HEK293 (cell line): ENCODE measurements around the gene PTH2.

Source experiments
- CTCF ChIP-seq: fragments of 450-650 bp; formaldehyde crosslinking; IDR thresholded peaks from 2 replicates; pipeline ENCODE4 v1.5.1; 2016; ENCODE audit warnings: missing biosample characterization, missing genetic modification characterization
- KLF7 ChIP-seq: fragments of 450-650 bp; formaldehyde crosslinking; IDR thresholded peaks from 2 replicates; pipeline ENCODE4 v1.5.1; 2016; ENCODE audit warnings: missing biosample characterization, missing genetic modification characterization, borderline replicate concordance
- OSR2 ChIP-seq: fragments of 450-650 bp; formaldehyde crosslinking; IDR thresholded peaks from 2 replicates; pipeline ENCODE4 v1.5.1; 2016; ENCODE audit warnings: missing biosample characterization, missing genetic modification characterization
- PATZ1 ChIP-seq: fragments of 450-650 bp; formaldehyde crosslinking; IDR thresholded peaks from 2 replicates; pipeline ENCODE4 v1.5.1; 2016; ENCODE audit warnings: missing biosample characterization, missing genetic modification characterization
- PRDM4 ChIP-seq: fragments of 450-650 bp; formaldehyde crosslinking; IDR thresholded peaks from 2 replicates; pipeline ENCODE4 v1.5.1; 2017; ENCODE audit warnings: missing biosample characterization, missing genetic modification characterization
- ZNF174 ChIP-seq: fragments of 450-650 bp; formaldehyde crosslinking; IDR thresholded peaks from 2 replicates; pipeline ENCODE4 v1.5.0; 2017; ENCODE audit warnings: missing biosample characterization, mild to moderate bottlenecking, missing genetic modification characterization
- ZNF324 ChIP-seq: fragments of 450-650 bp; formaldehyde crosslinking; IDR thresholded peaks from 2 replicates; pipeline ENCODE4 v1.5.1; 2016; ENCODE audit warnings: missing biosample characterization, missing genetic modification characterization
- ZNF501 ChIP-seq: fragments of 450-650 bp; formaldehyde crosslinking; IDR thresholded peaks from 2 replicates; pipeline ENCODE4 v1.5.1; 2016; ENCODE audit warnings: missing biosample characterization, missing genetic modification characterization
- TF ChIP-seq, protein P1 (sequence below): fragments of 450-650 bp; formaldehyde crosslinking; IDR thresholded peaks from 2 replicates; pipeline ENCODE4 v1.5.1; 2016; ENCODE audit warnings: missing biosample characterization, missing genetic modification characterization
- TF ChIP-seq, protein P2 (sequence below): fragments of 450-650 bp; formaldehyde crosslinking; IDR thresholded peaks from 2 replicates; pipeline ENCODE4 v1.5.1; 2016; ENCODE audit warnings: missing biosample characterization, missing genetic modification characterization

DNA sequence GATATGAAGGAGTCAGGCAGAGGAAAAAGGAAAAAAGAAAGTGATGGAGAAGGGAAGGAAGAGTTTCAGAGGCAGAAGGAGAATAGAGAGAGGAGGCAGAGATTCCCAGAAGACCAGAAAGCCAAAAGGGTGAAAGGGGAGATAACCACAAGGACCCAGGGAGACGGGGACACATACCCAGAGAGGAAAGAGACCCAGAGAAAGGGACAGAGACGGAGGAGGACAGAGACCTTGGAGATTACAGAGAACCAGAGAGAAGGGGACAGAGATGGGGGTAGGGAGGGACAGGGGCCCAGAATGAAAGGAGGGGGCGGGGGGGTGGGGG, 1.4 kb downstream of the PTH2 start:
- TF ChIP-seq CTCF (tag by site-specific recombination) (no peak), PATZ1 (tag by site-specific recombination) (no peak), ZNF501 (tag by site-specific recombination) (no peak), ZNF174 (no peak), PRDM4 (no peak), OSR2 (tag by site-specific recombination) (no peak), ZNF324 (no peak), KLF7 (tag by site-specific recombination) (no peak)
- TF ChIP-seq, protein P1, sequence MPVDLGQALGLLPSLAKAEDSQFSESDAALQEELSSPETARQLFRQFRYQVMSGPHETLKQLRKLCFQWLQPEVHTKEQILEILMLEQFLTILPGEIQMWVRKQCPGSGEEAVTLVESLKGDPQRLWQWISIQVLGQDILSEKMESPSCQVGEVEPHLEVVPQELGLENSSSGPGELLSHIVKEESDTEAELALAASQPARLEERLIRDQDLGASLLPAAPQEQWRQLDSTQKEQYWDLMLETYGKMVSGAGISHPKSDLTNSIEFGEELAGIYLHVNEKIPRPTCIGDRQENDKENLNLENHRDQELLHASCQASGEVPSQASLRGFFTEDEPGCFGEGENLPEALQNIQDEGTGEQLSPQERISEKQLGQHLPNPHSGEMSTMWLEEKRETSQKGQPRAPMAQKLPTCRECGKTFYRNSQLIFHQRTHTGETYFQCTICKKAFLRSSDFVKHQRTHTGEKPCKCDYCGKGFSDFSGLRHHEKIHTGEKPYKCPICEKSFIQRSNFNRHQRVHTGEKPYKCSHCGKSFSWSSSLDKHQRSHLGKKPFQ (tag by site-specific recombination) = no peak
- TF ChIP-seq, protein P2, sequence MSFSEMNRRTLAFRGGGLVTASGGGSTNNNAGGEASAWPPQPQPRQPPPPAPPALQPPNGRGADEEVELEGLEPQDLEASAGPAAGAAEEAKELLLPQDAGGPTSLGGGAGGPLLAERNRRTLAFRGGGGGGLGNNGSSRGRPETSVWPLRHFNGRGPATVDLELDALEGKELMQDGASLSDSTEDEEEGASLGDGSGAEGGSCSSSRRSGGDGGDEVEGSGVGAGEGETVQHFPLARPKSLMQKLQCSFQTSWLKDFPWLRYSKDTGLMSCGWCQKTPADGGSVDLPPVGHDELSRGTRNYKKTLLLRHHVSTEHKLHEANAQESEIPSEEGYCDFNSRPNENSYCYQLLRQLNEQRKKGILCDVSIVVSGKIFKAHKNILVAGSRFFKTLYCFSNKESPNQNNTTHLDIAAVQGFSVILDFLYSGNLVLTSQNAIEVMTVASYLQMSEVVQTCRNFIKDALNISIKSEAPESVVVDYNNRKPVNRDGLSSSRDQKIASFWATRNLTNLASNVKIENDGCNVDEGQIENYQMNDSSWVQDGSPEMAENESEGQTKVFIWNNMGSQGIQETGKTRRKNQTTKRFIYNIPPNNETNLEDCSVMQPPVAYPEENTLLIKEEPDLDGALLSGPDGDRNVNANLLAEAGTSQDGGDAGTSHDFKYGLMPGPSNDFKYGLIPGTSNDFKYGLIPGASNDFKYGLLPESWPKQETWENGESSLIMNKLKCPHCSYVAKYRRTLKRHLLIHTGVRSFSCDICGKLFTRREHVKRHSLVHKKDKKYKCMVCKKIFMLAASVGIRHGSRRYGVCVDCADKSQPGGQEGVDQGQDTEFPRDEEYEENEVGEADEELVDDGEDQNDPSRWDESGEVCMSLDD (tag by site-specific recombination) = no peak
